HEK293 (cell line): ENCODE measurements around the gene SLC25A19.

Experiments
- CTCF ChIA-PET: fragments of 350-600 bp; formaldehyde crosslinking; extraction: SDS; loops from one replicate; lab custom pipeline; 2021; ENCODE audit warnings: antibody characterized with exemption; lab: Yijun Ruan, JAX
- POLR2A ChIA-PET: fragments of 300-600 bp; formaldehyde crosslinking; extraction: SDS; loops from one replicate; lab custom pipeline; 2020; ENCODE audit warnings: antibody characterized with exemption, inconsistent platforms; lab: Yijun Ruan, JAX
- H3K27ac ChIP-seq: fragments of 200-500 bp; sonication (Bioruptor generic); 2 replicates; pipeline ENCODE4 v1.5.1; 2014; ENCODE audit warnings: low read depth, low read length, control low read depth, inconsistent platforms; ENCODE audit errors: extremely low read depth
- H3K36me3 ChIP-seq, 2 experiments: fragments of 200-500 bp in 1 of 2; sonication (Bioruptor generic) in 1 of 2; 1 replicate in 1 of 2; 2 replicates in 1 of 2; pipeline ENCODE4 v1.5.1; 2014 to 2017; ENCODE audit warnings: inconsistent platforms in 2 of 2, low read length in 2 of 2; ENCODE audit not compliant: control insufficient read depth in 2 of 2, insufficient read depth in 1 of 2
- H3K4me1 ChIP-seq: fragments of 200-500 bp; sonication (Bioruptor generic); 2 replicates; pipeline ENCODE4 v1.5.1; 2014; ENCODE audit warnings: mild to moderate bottlenecking, low read length, inconsistent platforms; ENCODE audit not compliant: control insufficient read depth, insufficient read depth
- H3K4me3 ChIP-seq: 2 replicates; pipeline ENCODE4 v1.5.1; 2011; ENCODE audit warnings: low read depth, mild to moderate bottlenecking, control low read depth, low read length, moderate library complexity
- H3K9me3 ChIP-seq: fragments of 200-500 bp; sonication (Bioruptor generic); 2 replicates; pipeline ENCODE4 v1.5.1; 2014; ENCODE audit warnings: low read depth, low read length, inconsistent platforms; ENCODE audit not compliant: control insufficient read depth, insufficient read depth
- IKZF3 ChIP-seq: fragments of 450-650 bp; IDR thresholded peaks from 2 replicates; pipeline ENCODE4 v1.5.0; 2018; ENCODE audit warnings: missing biosample characterization, mild to moderate bottlenecking, missing genetic modification characterization, moderate library complexity
- KLF1 ChIP-seq: fragments of 450-650 bp; formaldehyde crosslinking; IDR thresholded peaks from 2 replicates; pipeline ENCODE4 v1.5.1; 2016; ENCODE audit warnings: missing biosample characterization, missing genetic modification characterization
- KLF8 ChIP-seq: fragments of 450-650 bp; formaldehyde crosslinking; IDR thresholded peaks from 2 replicates; pipeline ENCODE4 v1.5.1; 2016; ENCODE audit warnings: missing biosample characterization, missing genetic modification characterization
- MYNN ChIP-seq: fragments of 450-650 bp; formaldehyde crosslinking; IDR thresholded peaks from 2 replicates; pipeline ENCODE4 v1.5.1; 2016; ENCODE audit warnings: missing biosample characterization, missing genetic modification characterization, borderline replicate concordance
- PRDM1 ChIP-seq: fragments of 450-650 bp; formaldehyde crosslinking; IDR thresholded peaks from 2 replicates; pipeline ENCODE4; 2016; ENCODE audit warnings: missing biosample characterization, missing genetic modification characterization
- SCRT2 ChIP-seq: fragments of 450-650 bp; formaldehyde crosslinking; IDR thresholded peaks from 2 replicates; pipeline ENCODE4 v1.5.1; 2016; ENCODE audit warnings: missing biosample characterization, missing genetic modification characterization
- ZEB2 ChIP-seq: fragments of 450-650 bp; formaldehyde crosslinking; IDR thresholded peaks from 2 replicates; pipeline ENCODE4 v1.5.1; 2016; ENCODE audit warnings: missing biosample characterization, missing genetic modification characterization
- ZNF155 ChIP-seq: fragments of 450-650 bp; formaldehyde crosslinking; IDR thresholded peaks from 2 replicates; pipeline ENCODE4 v1.5.1; 2016; ENCODE audit warnings: missing biosample characterization, missing genetic modification characterization
- ZNF335 ChIP-seq: fragments of 450-650 bp; formaldehyde crosslinking; conservative IDR thresholded peaks from 2 replicates; pipeline ENCODE4 v1.5.1; 2016; ENCODE audit warnings: missing biosample characterization, missing genetic modification characterization
- ZNF37A ChIP-seq: fragments of 450-650 bp; IDR thresholded peaks from 2 replicates; pipeline ENCODE4 v1.5.1; 2018; ENCODE audit warnings: missing biosample characterization, missing genetic modification characterization
- ZNF548 ChIP-seq: fragments of 450-650 bp; formaldehyde crosslinking; IDR thresholded peaks from 2 replicates; pipeline ENCODE4 v1.5.1; 2016; ENCODE audit warnings: missing biosample characterization, missing genetic modification characterization
- ZNF610 ChIP-seq: fragments of 450-650 bp; formaldehyde crosslinking; IDR thresholded peaks from 2 replicates; pipeline ENCODE4 v1.5.1; 2016; ENCODE audit warnings: missing biosample characterization, missing genetic modification characterization, borderline replicate concordance
- ZNF629 ChIP-seq: fragments of 450-650 bp; formaldehyde crosslinking; IDR thresholded peaks from 2 replicates; pipeline ENCODE4 v1.5.1; 2017; ENCODE audit warnings: missing biosample characterization, missing genetic modification characterization
- ZNF654 ChIP-seq: fragments of 450-650 bp; formaldehyde crosslinking; IDR thresholded peaks from 2 replicates; pipeline ENCODE4 v1.5.1; 2016; ENCODE audit warnings: low read depth, missing biosample characterization, missing genetic modification characterization
- ZNF707 ChIP-seq: fragments of 450-650 bp; formaldehyde crosslinking; IDR thresholded peaks from 2 replicates; pipeline ENCODE4 v1.5.1; 2016; ENCODE audit warnings: missing biosample characterization, missing genetic modification characterization
- ZNF76 ChIP-seq: fragments of 450-650 bp; formaldehyde crosslinking; IDR thresholded peaks from 2 replicates; pipeline ENCODE4; 2016; ENCODE audit warnings: low read depth, missing biosample characterization, missing genetic modification characterization, borderline replicate concordance
- ZNF768 ChIP-seq: fragments of 450-650 bp; formaldehyde crosslinking; IDR thresholded peaks from 2 replicates; pipeline ENCODE4 v1.5.1; 2018; ENCODE audit warnings: missing biosample characterization, mild to moderate bottlenecking, missing genetic modification characterization
- TF ChIP-seq, protein P1 (sequence below): fragments of 450-650 bp; formaldehyde crosslinking; optimal IDR thresholded peaks from 2 replicates; pipeline ENCODE3; 2016; ENCODE audit warnings: missing biosample characterization, mild to moderate bottlenecking, missing genetic modification characterization
- TF ChIP-seq, protein P2 (sequence below): sonication (generic); formaldehyde crosslinking; IDR thresholded peaks from 2 replicates; pipeline ENCODE4 v1.8.1; 2022; ENCODE audit warnings: mild to moderate bottlenecking, moderate library complexity, missing genetic modification reagents
- TF ChIP-seq, protein P3 (sequence below): fragments of 450-650 bp; formaldehyde crosslinking; IDR thresholded peaks from 2 replicates; pipeline ENCODE4 v1.5.1; 2016; ENCODE audit warnings: missing biosample characterization, missing genetic modification characterization
- TF ChIP-seq, protein P4 (sequence below): fragments of 450-650 bp; formaldehyde crosslinking; IDR thresholded peaks from 2 replicates; pipeline ENCODE4 v1.5.1; 2017; ENCODE audit warnings: missing biosample characterization, missing genetic modification characterization
- TF ChIP-seq, protein P5 (sequence below): fragments of 450-650 bp; formaldehyde crosslinking; IDR thresholded peaks from 2 replicates; pipeline ENCODE4 v1.5.1; 2016; ENCODE audit warnings: missing biosample characterization, missing genetic modification characterization
- TF ChIP-seq, protein P6 (sequence below): fragments of 450-650 bp; formaldehyde crosslinking; IDR thresholded peaks from 2 replicates; pipeline ENCODE4 v1.5.1; 2016; ENCODE audit warnings: missing biosample characterization, missing genetic modification characterization
- TF ChIP-seq, protein P7 (sequence below): fragments of 450-650 bp; formaldehyde crosslinking; IDR thresholded peaks from 2 replicates; pipeline ENCODE4 v1.5.1; 2016; ENCODE audit warnings: missing biosample characterization, missing genetic modification characterization

The SLC25A19 gene

DNA sequence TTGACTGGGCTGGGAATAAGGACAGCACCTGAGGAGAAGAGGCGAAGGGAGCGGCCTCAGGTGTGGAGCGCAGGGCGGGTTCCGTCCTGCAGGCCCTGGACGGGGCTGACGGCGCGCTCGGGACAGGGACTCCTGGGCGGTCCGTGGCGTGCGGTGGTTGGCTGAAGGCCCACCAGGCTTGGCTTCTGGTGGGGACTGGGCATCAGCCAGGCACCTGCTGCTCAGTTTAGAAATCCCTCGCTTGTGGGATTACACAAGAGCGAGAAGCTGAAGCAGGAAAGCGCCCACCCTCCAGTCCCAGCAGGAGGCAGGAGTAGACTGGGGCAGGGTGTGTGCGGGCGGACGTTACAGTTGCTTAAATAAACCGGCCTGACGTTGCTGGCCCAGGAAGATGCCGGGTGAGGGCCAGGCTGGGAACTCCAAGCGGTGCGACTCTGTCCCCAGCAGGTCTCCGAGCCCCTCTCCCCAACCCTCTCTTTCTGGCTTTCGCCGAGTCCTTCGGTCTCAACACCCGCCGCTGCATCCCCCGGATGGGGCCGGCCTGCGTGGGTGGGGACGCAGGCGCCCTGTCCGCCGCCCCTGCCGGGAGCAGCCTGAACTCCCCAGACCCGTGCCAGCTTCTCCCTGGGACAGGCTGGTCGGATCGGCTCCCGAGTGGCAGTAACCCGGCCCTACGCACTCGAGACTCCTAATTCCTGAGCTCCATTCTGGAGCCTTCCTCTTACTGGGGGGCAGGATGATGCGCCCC lies 18.8 kb downstream of the SLC25A19 start (continued):
- TF ChIP-seq, protein P1, sequence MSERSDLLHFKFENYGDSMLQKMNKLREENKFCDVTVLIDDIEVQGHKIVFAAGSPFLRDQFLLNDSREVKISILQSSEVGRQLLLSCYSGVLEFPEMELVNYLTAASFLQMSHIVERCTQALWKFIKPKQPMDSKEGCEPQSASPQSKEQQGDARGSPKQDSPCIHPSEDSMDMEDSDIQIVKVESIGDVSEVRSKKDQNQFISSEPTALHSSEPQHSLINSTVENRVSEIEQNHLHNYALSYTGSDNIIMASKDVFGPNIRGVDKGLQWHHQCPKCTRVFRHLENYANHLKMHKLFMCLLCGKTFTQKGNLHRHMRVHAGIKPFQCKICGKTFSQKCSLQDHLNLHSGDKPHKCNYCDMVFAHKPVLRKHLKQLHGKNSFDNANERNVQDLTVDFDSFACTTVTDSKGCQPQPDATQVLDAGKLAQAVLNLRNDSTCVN = peak; percentile 55
- TF ChIP-seq, protein P2, sequence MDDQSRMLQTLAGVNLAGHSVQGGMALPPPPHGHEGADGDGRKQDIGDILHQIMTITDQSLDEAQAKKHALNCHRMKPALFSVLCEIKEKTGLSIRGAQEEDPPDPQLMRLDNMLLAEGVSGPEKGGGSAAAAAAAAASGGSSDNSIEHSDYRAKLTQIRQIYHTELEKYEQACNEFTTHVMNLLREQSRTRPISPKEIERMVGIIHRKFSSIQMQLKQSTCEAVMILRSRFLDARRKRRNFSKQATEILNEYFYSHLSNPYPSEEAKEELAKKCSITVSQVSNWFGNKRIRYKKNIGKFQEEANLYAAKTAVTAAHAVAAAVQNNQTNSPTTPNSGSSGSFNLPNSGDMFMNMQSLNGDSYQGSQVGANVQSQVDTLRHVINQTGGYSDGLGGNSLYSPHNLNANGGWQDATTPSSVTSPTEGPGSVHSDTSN (CRISPR knock-in tag) = peak; percentile 67
- peak; percentile 31; the same call in 1 of the 2 replicates for TF ChIP-seq IKZF3 (tag by site-specific recombination)
- TF ChIP-seq, protein P3, sequence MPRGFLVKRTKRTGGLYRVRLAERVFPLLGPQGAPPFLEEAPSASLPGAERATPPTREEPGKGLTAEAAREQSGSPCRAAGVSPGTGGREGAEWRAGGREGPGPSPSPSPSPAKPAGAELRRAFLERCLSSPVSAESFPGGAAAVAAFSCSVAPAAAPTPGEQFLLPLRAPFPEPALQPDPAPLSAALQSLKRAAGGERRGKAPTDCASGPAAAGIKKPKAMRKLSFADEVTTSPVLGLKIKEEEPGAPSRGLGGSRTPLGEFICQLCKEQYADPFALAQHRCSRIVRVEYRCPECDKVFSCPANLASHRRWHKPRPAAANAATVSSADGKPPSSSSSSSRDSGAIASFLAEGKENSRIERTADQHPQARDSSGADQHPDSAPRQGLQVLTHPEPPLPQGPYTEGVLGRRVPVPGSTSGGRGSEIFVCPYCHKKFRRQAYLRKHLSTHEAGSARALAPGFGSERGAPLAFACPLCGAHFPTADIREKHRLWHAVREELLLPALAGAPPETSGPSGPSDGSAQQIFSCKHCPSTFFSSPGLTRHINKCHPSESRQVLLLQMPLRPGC (tag by site-specific recombination) = no peak
- no peak for TF ChIP-seq ZNF76 (tag by site-specific recombination)
- TF ChIP-seq KLF1 (tag by site-specific recombination) = peak; percentile 32
- peak; percentile 87 for TF ChIP-seq KLF8 (tag by site-specific recombination)
- no peak for TF ChIP-seq ZNF37A (tag by site-specific recombination)
- no peak for TF ChIP-seq ZNF155 (tag by site-specific recombination)
- TF ChIP-seq ZNF768 = no peak
- TF ChIP-seq ZNF548 (tag by site-specific recombination) = no peak
- peak; percentile 87 for TF ChIP-seq ZEB2 (tag by site-specific recombination)
- TF ChIP-seq, protein P4, sequence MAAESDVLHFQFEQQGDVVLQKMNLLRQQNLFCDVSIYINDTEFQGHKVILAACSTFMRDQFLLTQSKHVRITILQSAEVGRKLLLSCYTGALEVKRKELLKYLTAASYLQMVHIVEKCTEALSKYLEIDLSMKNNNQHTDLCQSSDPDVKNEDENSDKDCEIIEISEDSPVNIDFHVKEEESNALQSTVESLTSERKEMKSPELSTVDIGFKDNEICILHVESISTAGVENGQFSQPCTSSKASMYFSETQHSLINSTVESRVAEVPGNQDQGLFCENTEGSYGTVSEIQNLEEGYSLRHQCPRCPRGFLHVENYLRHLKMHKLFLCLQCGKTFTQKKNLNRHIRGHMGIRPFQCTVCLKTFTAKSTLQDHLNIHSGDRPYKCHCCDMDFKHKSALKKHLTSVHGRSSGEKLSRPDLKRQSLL (tag by site-specific recombination) = peak; percentile 89

DNA sequence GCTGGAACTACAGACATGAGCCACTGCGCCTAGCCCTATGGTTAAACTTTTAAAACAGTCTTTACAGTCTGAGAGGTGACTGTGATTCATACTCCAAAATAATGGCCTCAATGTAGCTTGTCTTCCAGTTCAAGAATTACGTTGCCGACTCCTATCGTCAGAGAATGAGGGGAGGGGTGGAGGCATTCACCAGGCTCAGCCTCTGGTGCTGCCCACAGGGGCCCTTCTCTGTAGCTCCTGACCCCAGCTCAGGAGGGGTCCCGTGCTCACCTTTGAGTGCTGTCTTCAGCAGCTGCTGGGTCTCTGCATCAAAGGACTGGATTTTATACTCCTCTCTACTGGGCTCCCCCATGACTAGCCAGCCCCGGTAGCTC lies 19.4 kb downstream of the SLC25A19 start:
- Histone ChIP-seq H3K9me3 (no peaks in the 10 kb centered on the region), H3K4me3 (peak overlapping the region; percentile 65), H3K36me3 (peaks cover 11 to 54% of the 10 kb centered on the region in 2 experiments), H3K27ac (peak overlapping the region; percentile 94), H3K4me1 (peaks cover 9% of the 10 kb centered on the region; the same call in 1 of the 2 replicates)
- ChIA-PET POLR2A (interaction anchor here (0.6 to 6.6 kb wide), 20 partner anchors 8 to 397 kb away, joined by 3 to 111 read pairs (median 8); partner anchors contain the start of genes GGA3, GRB2, LLGL2 and MRPS7), CTCF (interaction anchor here (0.6 to 5.1 kb wide), 25 partner anchors 8 to 457 kb away, joined by 3 to 61 read pairs (median 5); partner anchors contain the start of genes GGA3, MRPS7 and SLC25A19)
- TF ChIP-seq IKZF3 (tag by site-specific recombination) (no peak), SCRT2 (tag by site-specific recombination) (no peak), ZNF335 (peak; percentile 62), ZNF654 (no peak), ZNF629 (tag by site-specific recombination) (peak; percentile 20; the same call in 1 of the 2 replicates), PRDM1 (no peak), ZNF610 (0 out of 2 replicates have a peak, but pooled peaks have one; percentile 36), ZNF707 (tag by site-specific recombination) (no peak), MYNN (tag by site-specific recombination) (peak; percentile 66; the same call in 1 of the 2 replicates)
- TF ChIP-seq, protein P5, sequence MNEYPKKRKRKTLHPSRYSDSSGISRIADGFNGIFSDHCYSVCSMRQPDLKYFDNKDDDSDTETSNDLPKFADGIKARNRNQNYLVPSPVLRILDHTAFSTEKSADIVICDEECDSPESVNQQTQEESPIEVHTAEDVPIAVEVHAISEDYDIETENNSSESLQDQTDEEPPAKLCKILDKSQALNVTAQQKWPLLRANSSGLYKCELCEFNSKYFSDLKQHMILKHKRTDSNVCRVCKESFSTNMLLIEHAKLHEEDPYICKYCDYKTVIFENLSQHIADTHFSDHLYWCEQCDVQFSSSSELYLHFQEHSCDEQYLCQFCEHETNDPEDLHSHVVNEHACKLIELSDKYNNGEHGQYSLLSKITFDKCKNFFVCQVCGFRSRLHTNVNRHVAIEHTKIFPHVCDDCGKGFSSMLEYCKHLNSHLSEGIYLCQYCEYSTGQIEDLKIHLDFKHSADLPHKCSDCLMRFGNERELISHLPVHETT (tag by site-specific recombination) = no peak
- TF ChIP-seq, protein P6, sequence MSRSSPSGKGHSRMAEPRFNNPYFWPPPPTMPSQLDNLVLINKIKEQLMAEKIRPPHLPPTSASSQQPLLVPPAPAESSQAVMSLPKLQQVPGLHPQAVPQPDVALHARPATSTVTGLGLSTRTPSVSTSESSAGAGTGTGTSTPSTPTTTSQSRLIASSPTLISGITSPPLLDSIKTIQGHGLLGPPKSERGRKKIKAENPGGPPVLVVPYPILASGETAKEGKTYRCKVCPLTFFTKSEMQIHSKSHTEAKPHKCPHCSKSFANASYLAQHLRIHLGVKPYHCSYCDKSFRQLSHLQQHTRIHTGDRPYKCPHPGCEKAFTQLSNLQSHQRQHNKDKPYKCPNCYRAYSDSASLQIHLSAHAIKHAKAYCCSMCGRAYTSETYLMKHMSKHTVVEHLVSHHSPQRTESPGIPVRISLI (tag by site-specific recombination) = peak; percentile 19; the same call in 1 of the 2 replicates
- TF ChIP-seq, protein P7, sequence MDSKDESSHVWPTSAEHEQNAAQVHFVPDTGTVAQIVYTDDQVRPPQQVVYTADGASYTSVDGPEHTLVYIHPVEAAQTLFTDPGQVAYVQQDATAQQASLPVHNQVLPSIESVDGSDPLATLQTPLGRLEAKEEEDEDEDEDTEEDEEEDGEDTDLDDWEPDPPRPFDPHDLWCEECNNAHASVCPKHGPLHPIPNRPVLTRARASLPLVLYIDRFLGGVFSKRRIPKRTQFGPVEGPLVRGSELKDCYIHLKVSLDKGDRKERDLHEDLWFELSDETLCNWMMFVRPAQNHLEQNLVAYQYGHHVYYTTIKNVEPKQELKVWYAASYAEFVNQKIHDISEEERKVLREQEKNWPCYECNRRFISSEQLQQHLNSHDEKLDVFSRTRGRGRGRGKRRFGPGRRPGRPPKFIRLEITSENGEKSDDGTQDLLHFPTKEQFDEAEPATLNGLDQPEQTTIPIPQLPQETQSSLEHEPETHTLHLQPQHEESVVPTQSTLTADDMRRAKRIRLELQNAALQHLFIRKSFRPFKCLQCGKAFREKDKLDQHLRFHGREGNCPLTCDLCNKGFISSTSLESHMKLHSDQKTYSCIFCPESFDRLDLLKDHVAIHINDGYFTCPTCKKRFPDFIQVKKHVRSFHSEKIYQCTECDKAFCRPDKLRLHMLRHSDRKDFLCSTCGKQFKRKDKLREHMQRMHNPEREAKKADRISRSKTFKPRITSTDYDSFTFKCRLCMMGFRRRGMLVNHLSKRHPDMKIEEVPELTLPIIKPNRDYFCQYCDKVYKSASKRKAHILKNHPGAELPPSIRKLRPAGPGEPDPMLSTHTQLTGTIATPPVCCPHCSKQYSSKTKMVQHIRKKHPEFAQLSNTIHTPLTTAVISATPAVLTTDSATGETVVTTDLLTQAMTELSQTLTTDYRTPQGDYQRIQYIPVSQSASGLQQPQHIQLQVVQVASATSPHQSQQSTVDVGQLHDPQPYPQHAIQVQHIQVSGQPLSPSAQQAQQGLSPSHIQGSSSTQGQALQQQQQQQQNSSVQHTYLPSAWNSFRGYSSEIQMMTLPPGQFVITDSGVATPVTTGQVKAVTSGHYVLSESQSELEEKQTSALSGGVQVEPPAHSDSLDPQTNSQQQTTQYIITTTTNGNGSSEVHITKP (tag by site-specific recombination) = 0 out of 2 replicates have a peak, but pooled peaks have one; percentile 7
